Parathyroid adenoma (tissue), 2 donors: ENCODE results near the gene ARMC8.
A peak's percentile ranks its signal among the peaks of the same experiment; 100 is the strongest.

Experiments
- H2AFZ ChIP-seq: fragments of 300-600 bp; sonication (generic); one replicate; pipeline ENCODE4 v1.7.0; 2017; ENCODE audit warnings: antibody characterized with exemption, mild to moderate bottlenecking
- H3K27ac ChIP-seq: fragments of 300-600 bp; sonication (generic); one replicate; pipeline ENCODE4 v1.7.0; 2017
- H3K27me3 ChIP-seq: fragments of 300-600 bp; sonication (generic); one replicate; pipeline ENCODE4 v1.7.0; 2017; ENCODE audit warnings: low read length; ENCODE audit not compliant: control insufficient read depth, insufficient read depth
- H3K36me3 ChIP-seq: fragments of 300-600 bp; sonication (generic); one replicate; pipeline ENCODE4 v1.7.0; 2017; ENCODE audit warnings: low read length; ENCODE audit not compliant: control insufficient read depth, insufficient read depth
- H3K4me1 ChIP-seq: fragments of 300-600 bp; sonication (generic); one replicate; pipeline ENCODE4 v1.7.0; 2017; ENCODE audit warnings: control low read depth
- H3K4me2 ChIP-seq: fragments of 300-600 bp; sonication (generic); one replicate; pipeline ENCODE4 v1.7.0; 2017; ENCODE audit warnings: low read length
- H3K4me3 ChIP-seq: fragments of 300-600 bp; sonication (generic); one replicate; pipeline ENCODE4 v1.7.0; 2017; ENCODE audit warnings: low read depth, low read length
- H3K79me2 ChIP-seq: fragments of 300-600 bp; sonication (generic); one replicate; pipeline ENCODE4 v1.7.0; 2017; ENCODE audit warnings: control low read depth
- H3K9ac ChIP-seq: fragments of 300-600 bp; sonication (generic); one replicate; pipeline ENCODE4 v1.7.0; 2017; ENCODE audit warnings: mild to moderate bottlenecking
- H3K9me3 ChIP-seq: fragments of 300-600 bp; sonication (generic); one replicate; pipeline ENCODE4 v1.7.0; 2017; ENCODE audit warnings: low read length; ENCODE audit not compliant: control insufficient read depth
- TF ChIP-seq, protein P1 (sequence below): fragments of 300-600 bp; sonication (generic); IDR thresholded peaks from one replicate; pipeline ENCODE4 v1.7.0; 2017; ENCODE audit warnings: antibody characterized with exemption, mild to moderate bottlenecking
- donor health status: primary hyperparathyroidism.

Gene ARMC8

GRCh38 chr3:138340511-138340910 lies 153.4 kb downstream of the ARMC8 start:
- Histone ChIP-seq H2AFZ (no peak overlapping the region), H3K9me3 (no peaks in the 10 kb centered on the region), H3K27ac (no peak overlapping the region), H3K4me1 (peaks cover 12% of the 10 kb centered on the region), H3K36me3 (no peaks in the 10 kb centered on the region), H3K27me3 (no peaks in the 10 kb centered on the region), H3K79me2 (no peaks in the 10 kb centered on the region), H3K4me3 (no peak overlapping the region), H3K9ac (no peak overlapping the region), H3K4me2 (no peak overlapping the region)
- TF ChIP-seq, protein P1, sequence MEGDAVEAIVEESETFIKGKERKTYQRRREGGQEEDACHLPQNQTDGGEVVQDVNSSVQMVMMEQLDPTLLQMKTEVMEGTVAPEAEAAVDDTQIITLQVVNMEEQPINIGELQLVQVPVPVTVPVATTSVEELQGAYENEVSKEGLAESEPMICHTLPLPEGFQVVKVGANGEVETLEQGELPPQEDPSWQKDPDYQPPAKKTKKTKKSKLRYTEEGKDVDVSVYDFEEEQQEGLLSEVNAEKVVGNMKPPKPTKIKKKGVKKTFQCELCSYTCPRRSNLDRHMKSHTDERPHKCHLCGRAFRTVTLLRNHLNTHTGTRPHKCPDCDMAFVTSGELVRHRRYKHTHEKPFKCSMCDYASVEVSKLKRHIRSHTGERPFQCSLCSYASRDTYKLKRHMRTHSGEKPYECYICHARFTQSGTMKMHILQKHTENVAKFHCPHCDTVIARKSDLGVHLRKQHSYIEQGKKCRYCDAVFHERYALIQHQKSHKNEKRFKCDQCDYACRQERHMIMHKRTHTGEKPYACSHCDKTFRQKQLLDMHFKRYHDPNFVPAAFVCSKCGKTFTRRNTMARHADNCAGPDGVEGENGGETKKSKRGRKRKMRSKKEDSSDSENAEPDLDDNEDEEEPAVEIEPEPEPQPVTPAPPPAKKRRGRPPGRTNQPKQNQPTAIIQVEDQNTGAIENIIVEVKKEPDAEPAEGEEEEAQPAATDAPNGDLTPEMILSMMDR = no peak

DNA sequence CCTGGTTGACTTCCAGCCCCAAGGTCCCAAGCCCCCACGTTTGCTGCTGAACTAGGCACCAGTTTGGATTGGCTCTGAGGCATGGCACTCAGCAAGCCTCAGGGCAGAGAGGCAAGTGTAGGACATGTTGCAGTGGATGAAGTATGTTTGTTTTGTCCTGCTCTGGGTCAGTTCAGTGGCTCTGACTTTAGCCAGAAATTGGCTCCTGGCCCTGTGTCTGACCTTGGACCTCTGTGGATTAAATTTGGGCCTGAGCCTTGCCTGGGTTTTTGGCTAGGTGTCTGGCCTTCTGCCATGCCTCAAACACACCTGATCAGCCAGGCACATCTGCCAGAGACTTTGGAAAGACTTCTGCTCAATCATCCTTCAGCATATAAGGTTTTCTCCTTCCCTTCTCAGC lies 157.7 kb downstream of the ARMC8 start:
- H3K9me3 ChIP-seq = no peaks in the 10 kb centered on the region
- no peak overlapping the region for H3K4me2 ChIP-seq
- TF ChIP-seq, protein P1 = no peak
- no peaks in the 10 kb centered on the region for H3K4me1 ChIP-seq
- peak overlapping the region; percentile 54 for H2AFZ ChIP-seq
- no peaks in the 10 kb centered on the region for H3K79me2 ChIP-seq
- no peaks in the 10 kb centered on the region for H3K36me3 ChIP-seq
- H3K27me3 ChIP-seq = no peaks in the 10 kb centered on the region
- no peak overlapping the region for H3K4me3 ChIP-seq
- H3K27ac ChIP-seq = no peak overlapping the region
- no peak overlapping the region for H3K9ac ChIP-seq
